Right lobe of liver (tissue), 6 donors: ENCODE results near the gene PTGES2. TPM values are rescaled to one million over a fixed set of nuclear protein-coding genes. Genes with fewer than 3 reads are reported as not detected.

Experiments used
- ATAC-seq, 4 donors: fragments of 200-7000 bp; cut with Tn5 transposase; one replicate each; pipeline ENCODE4 v1.9.1; 2020; ENCODE audit warnings: mild to moderate bottlenecking in 4 of 4, moderate library complexity in 4 of 4
- DNase-seq, 3 donors: peaks; one replicate each; pipeline ENCODE4 v3.0.0-alpha.2; 2020
- H3K27ac ChIP-seq, 3 donors: fragments of 200-600 bp; one replicate each; pipeline ENCODE4 v1.8.0; 2022
- H3K27me3 ChIP-seq, 2 donors: fragments of 200-600 bp; one replicate each; pipeline ENCODE4 v1.8.0; 2022
- H3K36me3 ChIP-seq, 4 donors: fragments of 200-600 bp; sonication (generic) in 1 of 4; one replicate each; pipeline versions ENCODE4 v1.5.1 to v1.8.0; 2017 to 2022; ENCODE audit warnings: control low read depth in 1 of 4
- H3K4me1 ChIP-seq, 4 donors: fragments of 200-600 bp; sonication (generic) in 1 of 4; one replicate each; pipeline versions ENCODE4 v1.5.1 to v1.8.0; 2017 to 2022; ENCODE audit warnings: control low read depth in 1 of 4
- H3K4me3 ChIP-seq, 3 donors: fragments of 200-600 bp; one replicate each; pipeline ENCODE4 v1.8.0; 2022
- H3K9me3 ChIP-seq, 4 donors: fragments of 200-600 bp; sonication (generic) in 1 of 4; one replicate each; pipeline versions ENCODE4 v1.5.1 to v1.8.0; 2017 to 2022; ENCODE audit warnings: control low read depth in 1 of 4
- CTCF ChIP-seq, 4 donors: fragments of 200-600 bp in 3 of 4; fragments of 450-650 bp in 1 of 4; IDR thresholded peaks; one replicate each; pipeline versions ENCODE4 v1.5.1 to v1.8.0; 2016 to 2022; ENCODE audit warnings: antibody characterized with exemption in 4 of 4, mild to moderate bottlenecking in 2 of 4
- POLR2A ChIP-seq: fragments of 450-650 bp; IDR thresholded peaks from one replicate; pipeline ENCODE4 v1.6.1; 2017; ENCODE audit warnings: antibody characterized with exemption, mild to moderate bottlenecking
- WGBS: methylation state at CpG from one replicate; pipeline ENCODE4 v1.1.6; 2018; ENCODE audit warnings: low coverage, low lambda C conversion rate; ENCODE audit not compliant: insufficient coverage; ENCODE audit errors: missing lambda C conversion rate; 5-methylcytosine and 5-hydroxymethylcytosine counted together
- intact Hi-C, 2 donors: fragments of 100-400 bp; cut with DNase I; formaldehyde crosslinking; loops; one replicate each; pipeline versions ENCODE4 v1.11.2 to v1.14.1; 2022
- total RNA-seq, 6 experiments: library from RNA; depleted of rRNA in 2 of 6; stranded (reverse); fragments of >200 nt in 2 of 6; fragmentation: NEBNext Ultra II Directional in 3 of 6; extraction: Animal tissue kit (Norgen Biotek cat#: 25700) in 3 of 6; gene quantifications; one replicate each; pipeline versions ENCODE4 v1.1.0 to v1.2.4, GENCODE V29; 2016 to 2023
- donor health status: DM: no; HTN: yes; CAD: no.
- donor health status: DM: no; HTN: no; CAD: no.
- donor health status: DM: no; HTN: no; CAD: no.
- donor health status: DM: no; HTN: yes; CAD: no.
- donor health status: DM: no; HTN: yes; CAD: no.

PTGES2 gene
- total RNA-seq, 6 experiments from 2014 or later, result 27.2 to 67.2 (median 30.5) TPM

DNA sequence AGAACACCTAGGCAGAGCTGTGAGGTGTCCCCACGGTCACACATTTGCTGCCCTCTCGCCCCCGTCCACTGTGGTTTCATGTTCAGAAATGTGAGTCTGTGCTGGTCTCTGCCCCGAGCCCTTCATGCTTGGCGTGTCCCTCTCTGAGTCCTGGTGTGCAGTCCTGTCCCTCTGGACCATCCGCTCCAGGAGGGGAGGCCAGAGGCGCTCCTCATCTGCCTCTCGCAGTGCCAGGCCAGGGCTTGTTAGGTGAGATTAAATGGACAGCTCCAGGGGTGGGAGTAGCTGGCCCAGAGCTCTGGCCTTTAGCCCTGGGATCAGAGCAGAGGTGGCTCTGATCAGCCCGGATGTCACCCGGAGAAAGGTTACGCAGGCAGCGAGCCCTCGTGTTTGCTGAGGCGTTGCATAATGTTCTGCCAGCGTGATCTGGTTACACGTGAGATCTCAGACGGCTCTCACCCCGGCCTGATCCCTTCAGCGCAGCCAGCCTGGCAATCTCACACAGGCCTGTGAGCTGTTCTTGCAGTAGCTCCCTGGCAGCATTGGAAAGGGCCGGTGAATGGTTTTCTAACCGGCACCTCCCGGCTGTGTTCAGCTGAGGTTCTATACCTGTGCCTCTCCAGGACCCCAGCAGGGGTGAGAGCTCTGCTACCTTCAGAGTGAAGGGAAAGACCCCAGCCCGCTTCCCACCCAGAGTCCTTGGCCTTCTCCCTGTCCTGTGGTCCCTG, 24.5 kb downstream of the PTGES2 start:
- H3K4me1 ChIP-seq, result peaks cover 0 to 71% (median 30%) of the 10 kb centered on the region in 4 donors
- peak overlapping the region; percentile 93 to 99 (median 94) for H3K27ac ChIP-seq

DNA sequence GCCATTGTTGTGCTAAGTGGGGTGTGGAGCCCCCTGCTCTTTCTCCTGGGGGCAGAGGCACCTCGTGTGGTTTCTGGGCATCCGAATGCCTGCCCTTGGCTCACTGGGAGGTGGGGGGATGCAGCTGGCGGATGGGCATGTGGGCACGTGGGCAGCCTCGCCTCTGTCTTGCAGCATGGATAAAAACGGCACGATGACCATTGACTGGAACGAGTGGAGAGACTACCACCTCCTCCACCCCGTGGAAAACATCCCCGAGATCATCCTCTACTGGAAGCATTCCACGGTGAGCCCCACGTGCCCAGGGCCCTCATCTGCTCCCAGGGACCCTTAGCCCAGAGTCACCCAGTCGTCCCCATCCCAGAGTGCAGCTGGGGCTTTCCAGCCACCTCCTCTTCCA, 25.3 kb downstream of the PTGES2 start:
- peaks cover 0 to 71% (median 32%) of the 10 kb centered on the region in 4 donors for H3K4me1 ChIP-seq

More for the DNA sequence above, 24.5 kb downstream of the PTGES2 start:
- DNase-seq (peak; percentile 87 to 95 (median 93)), ATAC-seq (peak; percentile 21 to 59 (median 44))
- Histone ChIP-seq H3K27me3 (no peaks in the 10 kb centered on the region), H3K4me3 (peak overlapping the region in 2 of 3 donors; percentile 3 to 22), H3K36me3 (peaks cover 14 to 50% (median 34%) of the 10 kb centered on the region in 4 donors), H3K9me3 (no peaks in the 10 kb centered on the region)
- peak; percentile 80 for TF ChIP-seq POLR2A
- TF ChIP-seq CTCF (IDR thresholded peaks at IDR 0.05), result no peak
- WGBS, result 26% methylated on average over 3 of the region's 23 CpGs
- intact Hi-C loops, result loop anchor here in 1 of 2 donors (10.0 kb wide), 1 partner anchor 118 kb away; the partner anchor contains the start of gene EEIG1

DNA sequence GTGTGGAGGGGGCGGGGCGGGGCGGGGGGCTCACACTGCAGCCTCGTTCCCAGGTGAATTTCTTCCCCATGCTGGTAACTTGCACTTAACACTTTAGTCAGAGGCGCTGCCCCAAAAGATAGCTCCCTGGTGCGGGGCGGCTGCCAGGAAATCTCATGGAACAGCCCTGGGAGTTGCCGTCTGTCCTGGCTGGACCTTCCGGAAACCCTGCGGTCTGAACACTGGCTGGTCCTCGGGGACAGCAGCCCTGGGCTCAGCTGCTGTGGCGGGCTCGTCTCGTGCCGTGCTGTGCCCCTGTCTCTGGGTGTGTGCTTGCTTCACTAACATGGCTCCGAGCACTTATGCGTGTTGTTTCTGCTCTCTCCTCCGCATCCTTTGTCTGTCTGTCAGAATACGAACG, 25.8 kb downstream of the PTGES2 start:
- WGBS, result 10% methylated on average over 2 of the region's 20 CpGs
- Histone ChIP-seq H3K4me1 (peaks cover 0 to 70% (median 34%) of the 10 kb centered on the region in 4 donors), H3K27ac (peak overlapping the region; percentile 89 to 99 (median 94))

More for the DNA sequence above, 25.3 kb downstream of the PTGES2 start:
- Histone ChIP-seq H3K27ac (peak overlapping the region; percentile 89 to 99 (median 94)), H3K36me3 (peaks cover 12 to 42% (median 28%) of the 10 kb centered on the region in 4 donors), H3K4me3 (peak overlapping the region in 2 of 3 donors; percentile 31 to 73), H3K9me3 (no peaks in the 10 kb centered on the region), H3K27me3 (no peaks in the 10 kb centered on the region)
- peak in 2 of 3 donors; percentile 71 to 75 for DNase-seq
- WGBS, result 40% methylated on average over 1 of the region's 13 CpGs
- ATAC-seq, result peak in 1 of 4 donors; percentile 1
- TF ChIP-seq POLR2A (no peak), CTCF (IDR thresholded peaks at IDR 0.05) (no peak)
- intact Hi-C loops, result loop anchor here in 1 of 2 donors (10.0 kb wide), 1 partner anchor 117 kb away; the partner anchor contains the start of gene EEIG1

More for the DNA sequence above, 25.8 kb downstream of the PTGES2 start:
- no peak for TF ChIP-seq POLR2A
- TF ChIP-seq CTCF (IDR thresholded peaks at IDR 0.05), result no peak
- peaks cover 7 to 37% (median 24%) of the 10 kb centered on the region in 4 donors for H3K36me3 ChIP-seq
- ATAC-seq (peak; percentile 0 to 5 (median 4)), DNase-seq (peak; percentile 77 to 86 (median 82))
- intact Hi-C loops, result loop anchor here in 1 of 2 donors (10.0 kb wide), 1 partner anchor 117 kb away; the partner anchor contains the start of gene EEIG1
- H3K9me3 ChIP-seq, result no peaks in the 10 kb centered on the region
- H3K4me3 ChIP-seq, result peak overlapping the region; percentile 31 to 73 (median 61)
- no peaks in the 10 kb centered on the region for H3K27me3 ChIP-seq
